IMR-90 (cell line): ENCODE data around the gene OR9Q2. TPM values are rescaled to one million over a fixed set of nuclear protein-coding genes. Genes with fewer than 3 reads are reported as not detected.

Source experiments
- ATAC-seq: fragments of 200-7000 bp; cut with Tn5 transposase; 2 replicates; pipeline ENCODE4 v1.9.1; 2020; ENCODE audit warnings: low read depth, mild to moderate bottlenecking, moderate library complexity
- BruUV-seq: library from RNA; stranded (reverse); fragments of 400-500 nt; replicated peaks from 2 replicates; lab custom pipeline; 2021; lab: Mats Ljungman, UMichigan
- CTCF ChIA-PET: fragments of 300-600 bp; formaldehyde crosslinking; extraction: SDS; loops from one replicate; lab custom pipeline; 2021; ENCODE audit warnings: antibody characterized with exemption; lab: Yijun Ruan, JAX
- POLR2A ChIA-PET: fragments of 300-600 bp; sonication (Branson Sonifier 250); formaldehyde crosslinking; loops from one replicate; lab custom pipeline; 2022; ENCODE audit warnings: antibody characterized with exemption; ENCODE audit not compliant: unreplicated experiment; lab: Charles Lee
- DNase-seq: peaks from one replicate; pipeline ENCODE4 v3.0.0; 2013
- H2AFZ ChIP-seq: replicated peaks from 2 replicates; pipeline ENCODE3; 2013; ENCODE audit warnings: low read length, mild to moderate bottlenecking; ENCODE audit not compliant: poor library complexity
- H2AK5ac ChIP-seq: 2 replicates; pipeline ENCODE4 v1.6.1; 2013; ENCODE audit warnings: low read depth, low read length, inconsistent platforms
- H2AK9ac ChIP-seq: replicated peaks from 2 replicates; pipeline ENCODE3; 2013; ENCODE audit warnings: mild to moderate bottlenecking, low read depth, low read length, moderate library complexity; ENCODE audit not compliant: poor library complexity
- H2BK120ac ChIP-seq: 2 replicates; pipeline ENCODE4 v1.6.1; 2013; ENCODE audit warnings: low read depth, low read length, inconsistent platforms
- H2BK15ac ChIP-seq: 3 replicates; pipeline ENCODE4 v1.6.1; 2013; ENCODE audit warnings: low read depth, low read length, inconsistent platforms
- H2BK20ac ChIP-seq: 2 replicates; pipeline ENCODE4 v1.6.1; 2013; ENCODE audit warnings: low read depth, mild to moderate bottlenecking, inconsistent platforms, low read length, moderate library complexity
- H2BK5ac ChIP-seq: 2 replicates; pipeline ENCODE4 v1.6.1; 2013; ENCODE audit warnings: mild to moderate bottlenecking, low read depth, low read length, inconsistent platforms; ENCODE audit not compliant: poor library complexity, severe bottlenecking
- H3K14ac ChIP-seq: replicated peaks from 2 replicates; pipeline ENCODE4 v1.6.1; 2013; ENCODE audit warnings: low read depth, low read length, inconsistent platforms
- H3K18ac ChIP-seq: 2 replicates; pipeline ENCODE4 v1.6.1; 2013; ENCODE audit warnings: low read depth, low read length, control low read depth
- H3K23ac ChIP-seq: 2 replicates; pipeline ENCODE4 v1.6.1; 2013; ENCODE audit warnings: low read depth, low read length, inconsistent platforms
- H3K27ac ChIP-seq: 2 replicates; pipeline ENCODE4 v1.5.1; 2013; ENCODE audit warnings: mild to moderate bottlenecking, control low read depth, low read length; ENCODE audit not compliant: insufficient read depth
- H3K27me3 ChIP-seq: 2 replicates; pipeline ENCODE4 v1.6.1; 2013; ENCODE audit warnings: low read length; ENCODE audit not compliant: control insufficient read depth, insufficient read depth
- H3K36me3 ChIP-seq: 2 replicates; pipeline ENCODE4 v1.6.1; 2013; ENCODE audit warnings: low read length, mixed read lengths; ENCODE audit not compliant: control insufficient read depth, insufficient read depth
- H3K4ac ChIP-seq: 2 replicates; pipeline ENCODE4 v1.6.1; 2013; ENCODE audit warnings: low read depth, low read length, inconsistent platforms
- H3K4me1 ChIP-seq: 2 replicates; pipeline ENCODE4 v1.6.1; 2013; ENCODE audit warnings: low read length, mixed read lengths; ENCODE audit not compliant: control insufficient read depth, insufficient read depth
- H3K4me2 ChIP-seq: 2 replicates; pipeline ENCODE4 v1.6.1; 2013; ENCODE audit warnings: low read depth, mild to moderate bottlenecking, control low read depth, low read length, moderate library complexity
- H3K4me3 ChIP-seq: 2 replicates; pipeline ENCODE4 v1.5.1; 2013; ENCODE audit warnings: low read depth, mild to moderate bottlenecking, control low read depth, low read length, moderate library complexity; ENCODE audit not compliant: insufficient read depth
- H3K56ac ChIP-seq: 2 replicates; pipeline ENCODE4 v1.6.1; 2013; ENCODE audit warnings: low read length, inconsistent platforms; ENCODE audit not compliant: insufficient read depth; ENCODE audit errors: extremely low read depth
- H3K79me1 ChIP-seq, 2 experiments: 2 replicates each; pipeline ENCODE4 v1.6.1; 2013; ENCODE audit warnings: low read length in 2 of 2, inconsistent platforms in 1 of 2, low read depth in 1 of 2
- H3K9ac ChIP-seq: 2 replicates; pipeline ENCODE4 v1.6.1; 2013; ENCODE audit warnings: low read depth, low read length, control low read depth
- H3K9me1 ChIP-seq: 2 replicates; pipeline ENCODE4 v1.6.1; 2013; ENCODE audit warnings: low read length, inconsistent platforms; ENCODE audit not compliant: insufficient read depth
- H3K9me3 ChIP-seq: 2 replicates; pipeline ENCODE4 v1.6.1; 2013; ENCODE audit warnings: low read length; ENCODE audit not compliant: control insufficient read depth, insufficient read depth
- H4K20me1 ChIP-seq: 2 replicates; pipeline ENCODE4 v1.6.1; 2013; ENCODE audit warnings: low read length, inconsistent platforms; ENCODE audit not compliant: insufficient read depth
- H4K5ac ChIP-seq: 2 replicates; pipeline ENCODE4 v1.6.1; 2013; ENCODE audit warnings: mild to moderate bottlenecking, low read depth, low read length, control low read depth
- H4K8ac ChIP-seq, 2 experiments: 2 replicates each; pipeline ENCODE4 v1.6.1; 2013; ENCODE audit warnings: low read depth in 2 of 2, low read length in 2 of 2, control low read depth in 1 of 2, inconsistent platforms in 1 of 2
- H4K91ac ChIP-seq: 2 replicates; pipeline ENCODE4 v1.6.1; 2013; ENCODE audit warnings: low read depth, low read length, inconsistent platforms; ENCODE audit not compliant: insufficient read depth
- BHLHE40 ChIP-seq: fragments of 150-350 bp; IDR thresholded peaks from 2 replicates; pipeline ENCODE4 v1.6.1; 2016; ENCODE audit warnings: mild to moderate bottlenecking, low read depth, low read length
- CEBPB ChIP-seq: IDR thresholded peaks from 2 replicates; pipeline ENCODE4 v1.6.1; 2012; ENCODE audit warnings: low read depth, low read length, improper control_type of control experiment
- CHD1 ChIP-seq: IDR thresholded peaks from 2 replicates; pipeline ENCODE4 v1.6.1; 2012; ENCODE audit warnings: low read depth, low read length, improper control_type of control experiment
- CTCF ChIP-seq: conservative IDR thresholded peaks from 2 replicates; pipeline ENCODE4 v1.5.1; 2012; ENCODE audit warnings: mild to moderate bottlenecking, low read depth, low read length, improper control_type of control experiment
- FOS ChIP-seq: fragments of 150-350 bp; IDR thresholded peaks from 2 replicates; pipeline ENCODE4 v1.6.1; 2016; ENCODE audit warnings: low read depth, low read length
- MAFK ChIP-seq: IDR thresholded peaks from 2 replicates; pipeline ENCODE4 v1.6.1; 2012; ENCODE audit warnings: low read depth, low read length, improper control_type of control experiment
- MAZ ChIP-seq: IDR thresholded peaks from 2 replicates; pipeline ENCODE4 v1.6.1; 2012; ENCODE audit warnings: low read depth, mild to moderate bottlenecking, low read length, improper control_type of control experiment, moderate library complexity, borderline replicate concordance
- MXI1 ChIP-seq: IDR thresholded peaks from 2 replicates; pipeline ENCODE4 v1.6.1; 2012; ENCODE audit warnings: low read depth, mild to moderate bottlenecking, low read length, moderate library complexity, borderline replicate concordance
- NFE2L2 ChIP-seq: fragments of 150-350 bp; IDR thresholded peaks from 2 replicates; pipeline ENCODE4 v1.6.1; 2016; ENCODE audit warnings: low read depth, mild to moderate bottlenecking, low read length
- POLR2A ChIP-seq: IDR thresholded peaks from 2 replicates; pipeline ENCODE4 v1.6.1; 2012; ENCODE audit warnings: mild to moderate bottlenecking, low read depth, low read length
- RCOR1 ChIP-seq: IDR thresholded peaks from 2 replicates; pipeline ENCODE4 v1.6.1; 2012; ENCODE audit warnings: mild to moderate bottlenecking, low read length, improper control_type of control experiment; ENCODE audit not compliant: insufficient replicate concordance
- RFX5 ChIP-seq: IDR thresholded peaks from 2 replicates; pipeline ENCODE4 v1.8.0; 2012; ENCODE audit warnings: low read depth, mild to moderate bottlenecking, low read length, moderate library complexity
- SMC3 ChIP-seq: fragments of 150-350 bp; IDR thresholded peaks from 2 replicates; pipeline ENCODE4 v1.6.1; 2016; ENCODE audit warnings: low read depth, mild to moderate bottlenecking, antibody characterized with exemption, low read length, moderate library complexity
- WGBS, 2 experiments: methylation state at CpG; one replicate each; pipeline versions ENCODE4 v1.1.5 to v1.1.7; 2013; ENCODE audit warnings: missing lambda C conversion rate in 2 of 2; ENCODE audit not compliant: insufficient read length in 1 of 2; ENCODE audit errors: extremely low coverage in 2 of 2; 5-methylcytosine and 5-hydroxymethylcytosine counted together
- dilution Hi-C: fragments of 300-500 bp; cut with HindIII; formaldehyde crosslinking; loops from one replicate; pipeline ENCODE4 v1.14.3; 2018; ENCODE audit warnings: low sequenced_read_pairs; ENCODE audit not compliant: unreplicated experiment
- in situ Hi-C: fragments of 300-500 bp; cut with MboI; formaldehyde crosslinking; loops from 3 replicates; pipeline ENCODE4 v1.14.3; 2019; ENCODE audit warnings: low sequenced_read_pairs, inconsistent platforms, mixed read lengths
- intact Hi-C: fragments of 100-400 bp; cut with micrococcal nuclease; formaldehyde crosslinking; loops from 2 replicates; pipeline ENCODE4 v1.10.0; 2022
- polyA plus RNA-seq, 3 experiments: library from polyadenylated mRNA; depleted of rRNA; stranded (reverse); fragments of >200 nt; gene quantifications; 2 replicates each; pipeline ENCODE4 v1.2.3, GENCODE V29; 2012; ENCODE audit warnings: low replicate concordance in 1 of 3
- total RNA-seq: library from RNA; depleted of rRNA; stranded (reverse); fragments of >200 nt; gene quantifications from 2 replicates; pipeline ENCODE4 v1.2.3, GENCODE V29; 2012
- TF ChIP-seq, protein P1 (sequence below): fragments of 150-350 bp; IDR thresholded peaks from 2 replicates; pipeline ENCODE4 v1.6.1; 2017; ENCODE audit warnings: mild to moderate bottlenecking, antibody characterized with exemption, low read length, low read depth
- TF ChIP-seq, protein P2 (sequence below): fragments of 150-350 bp; IDR thresholded peaks from 2 replicates; pipeline ENCODE4 v1.6.1; 2016; ENCODE audit warnings: low read depth, mild to moderate bottlenecking, low read length, moderate library complexity, borderline replicate concordance

Gene OR9Q2
- total and polyA plus RNA-seq, 2 of the 4 experiments (the other 2 are of a cell fraction), result not detected

- Histone ChIP-seq H4K91ac (no peak overlapping the region), H2AK9ac (no peak overlapping the region), H3K79me1 (no peaks in the 10 kb centered on the region), H2BK120ac (no peak overlapping the region), H3K9ac (no peak overlapping the region), H4K20me1 (no peaks in the 10 kb centered on the region), H2BK5ac (no peak overlapping the region), H3K18ac (no peak overlapping the region), H3K27me3 (no peaks in the 10 kb centered on the region), H3K36me3 (no peaks in the 10 kb centered on the region), H4K8ac (no peak overlapping the region), H2AFZ (peak overlapping the region; percentile 63), H2BK20ac (no peak overlapping the region), H3K56ac (no peak overlapping the region), H3K4ac (no peak overlapping the region), H3K27ac (no peak overlapping the region), H3K9me3 (peaks cover 3% of the 10 kb centered on the region; the same call in 1 of the 2 replicates), H3K14ac (no peak overlapping the region), H3K4me2 (no peak overlapping the region), H2AK5ac (no peak overlapping the region), H3K9me1 (no peaks in the 10 kb centered on the region), H3K4me3 (no peak overlapping the region), H3K4me1 (no peaks in the 10 kb centered on the region), H2BK15ac (no peak overlapping the region), H3K23ac (no peak overlapping the region), H4K5ac (no peak overlapping the region)
- ChIA-PET CTCF (no interaction called here), POLR2A (no interaction called here)
- in situ Hi-C loops (no loop called here), intact Hi-C loops (no loop called here), dilution Hi-C loops (no loop called here)
- DNase-seq (no peak), ATAC-seq (no peak)
- TF ChIP-seq NFE2L2 (no peak), SMC3 (no peak), MAFK (no peak), POLR2A (no peak), CTCF (no peak), MAZ (no peak), CEBPB (no peak), RFX5 (no peak), CHD1 (no peak), BHLHE40 (no peak), RCOR1 (no peak), MXI1 (no peak), FOS (no peak)
- TF ChIP-seq, protein P1, sequence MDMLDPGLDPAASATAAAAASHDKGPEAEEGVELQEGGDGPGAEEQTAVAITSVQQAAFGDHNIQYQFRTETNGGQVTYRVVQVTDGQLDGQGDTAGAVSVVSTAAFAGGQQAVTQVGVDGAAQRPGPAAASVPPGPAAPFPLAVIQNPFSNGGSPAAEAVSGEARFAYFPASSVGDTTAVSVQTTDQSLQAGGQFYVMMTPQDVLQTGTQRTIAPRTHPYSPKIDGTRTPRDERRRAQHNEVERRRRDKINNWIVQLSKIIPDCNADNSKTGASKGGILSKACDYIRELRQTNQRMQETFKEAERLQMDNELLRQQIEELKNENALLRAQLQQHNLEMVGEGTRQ, result no peak
- TF ChIP-seq, protein P2, sequence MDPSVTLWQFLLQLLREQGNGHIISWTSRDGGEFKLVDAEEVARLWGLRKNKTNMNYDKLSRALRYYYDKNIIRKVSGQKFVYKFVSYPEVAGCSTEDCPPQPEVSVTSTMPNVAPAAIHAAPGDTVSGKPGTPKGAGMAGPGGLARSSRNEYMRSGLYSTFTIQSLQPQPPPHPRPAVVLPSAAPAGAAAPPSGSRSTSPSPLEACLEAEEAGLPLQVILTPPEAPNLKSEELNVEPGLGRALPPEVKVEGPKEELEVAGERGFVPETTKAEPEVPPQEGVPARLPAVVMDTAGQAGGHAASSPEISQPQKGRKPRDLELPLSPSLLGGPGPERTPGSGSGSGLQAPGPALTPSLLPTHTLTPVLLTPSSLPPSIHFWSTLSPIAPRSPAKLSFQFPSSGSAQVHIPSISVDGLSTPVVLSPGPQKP, result no peak
- WGBS, 2 experiments, result 79% methylated on average over 22 of the region's 32 CpGs; no CpG with 5 or more reads in 1 of the 2 experiments
- no TSS peak for BruUV-seq
Measured at GRCh38 chr11:58227956-58228615, 39.2 kb downstream of the OR9Q2 start.
